ENCODE results near the gene EXOC3L1. TPM values are rescaled to one million over a fixed set of nuclear protein-coding genes. Genes with fewer than 3 reads are reported as not detected.

The EXOC3L1 gene
- total and polyA plus RNA-seq, 2 of the 13 experiments (the other 11 are each of a cell fraction or from before 2014, with no cell fraction given) = 0.12 TPM; not detected in 1

GRCh38 chr16:67169642-67170167 is 20.2 kb downstream of the EXOC3L1 start (continued):
- TF ChIP-seq REPIN1 (CRISPR knock-in tag; IDR thresholded peaks at IDR 0.05; ENCODE audit: borderline replicate concordance, low read depth) (peak; percentile 9; the same call in 1 of the 2 replicates), ZNF547 (CRISPR knock-in tag; IDR thresholded peaks at IDR 0.05) (peak; percentile 59; the same call in 1 of the 2 replicates), ZNF790 (CRISPR knock-in tag; IDR thresholded peaks at IDR 0.05; ENCODE audit: borderline replicate concordance) (0 out of 2 replicates have a peak, but pooled peaks have one; percentile 66), ZBTB21 (CRISPR knock-in tag; IDR thresholded peaks at IDR 0.05) (0 out of 2 replicates have a peak, but pooled peaks have one; percentile 7), NFIB (CRISPR knock-in tag; IDR thresholded peaks at IDR 0.05; ENCODE audit: borderline replicate concordance) (0 out of 2 replicates have a peak, but pooled peaks have one; percentile 54), ZNF574 (CRISPR knock-in tag; IDR thresholded peaks at IDR 0.05) (0 out of 2 replicates have a peak, but pooled peaks have one; percentile 19)

GRCh38 chr16:67169011-67169451 is 20.9 kb downstream of the EXOC3L1 start:
- H2AFZ ChIP-seq (ENCODE audit: low read length) = no peak overlapping the region
- H3K9ac ChIP-seq (ENCODE audit: insufficient read depth, low read depth, low read length) = no peak overlapping the region
- in situ Hi-C loops (cut with HindIII; ENCODE audit: extremely low pct_ligation_motif_present, low pct_unique_long_range_greater_than_20kb) = no loop called here
- FAIRE-seq = no peak
- H3K36me3 ChIP-seq (replicated peaks in 1 of 2; ENCODE audit: control insufficient read depth in 1 of 2, insufficient read depth in 2 of 2, low read length in 2 of 2) = no peaks in the 10 kb centered on the region
- BruUV-seq (replicated peaks) = no TSS peak
- intact Hi-C loops (cut with micrococcal nuclease; ENCODE audit: unreplicated experiment) = no loop called here
- no peaks in the 10 kb centered on the region for H4K20me1 ChIP-seq (ENCODE audit: insufficient read depth, low read length)
- DNase-seq (ENCODE audit: low spot score) = no peak
- peaks cover 9 to 40% of the 10 kb centered on the region in 2 experiments for H3K27me3 ChIP-seq (ENCODE audit: control insufficient read depth in 1 of 2, insufficient read depth in 2 of 2, low read length in 2 of 2)
- H3K9me3 ChIP-seq (ENCODE audit: low read length) = no peaks in the 10 kb centered on the region
- peak overlapping the region in 2 of 3 experiments; percentile 67 to 78; a peak in 4 of 6 replicates for H3K4me3 ChIP-seq (replicated peaks in 1 of 3; ENCODE audit: insufficient read depth in 1 of 3, low read depth in 2 of 3, low read length in 3 of 3)
- ChIA-PET POLR2A (interaction anchor here (3.3 to 3.4 kb wide), 2 partner anchors 9 to 58 kb away, joined by 15 to 54 read pairs; partner anchors contain the start of genes FBXL8, PHAF1 and TRADD), CTCF (ENCODE audit: low intra/inter-chr PET ratio, low total read pairs) (interaction anchor here (1.0 kb wide), 1 partner anchor 15 kb away, joined by 3 read pairs; the partner anchor contains the start of gene MATCAP1)
- ATAC-seq = no peak
- no peaks in the 10 kb centered on the region for H3K79me2 ChIP-seq (ENCODE audit: insufficient read depth, low read length)
- H3K4me2 ChIP-seq (ENCODE audit: low read depth, low read length) = peak overlapping the region; percentile 99
- 35% methylated on average over 9 of the region's 9 CpGs for WGBS (ENCODE audit: low lambda C conversion rate)
- no peak overlapping the region for H3K27ac ChIP-seq (ENCODE audit: extremely low read length, insufficient read depth, low read length)
- peaks cover 67% of the 10 kb centered on the region for H3K4me1 ChIP-seq (ENCODE audit: insufficient read depth, low read length)
- TF ChIP-seq ZNF546 (CRISPR knock-in tag; conservative IDR thresholded peaks at IDR 0.05) (0 out of 2 replicates have a peak, but pooled peaks have one; percentile 18), HOXD1 (CRISPR knock-in tag; IDR thresholded peaks at IDR 0.05) (no peak), ZNF24 (IDR thresholded peaks at IDR 0.05) (no peak), ZBTB20 (CRISPR knock-in tag; IDR thresholded peaks at IDR 0.05; ENCODE audit: borderline replicate concordance, low read depth) (no peak), ZNF746 (CRISPR knock-in tag; IDR thresholded peaks at IDR 0.05) (no peak), PRDM15 (CRISPR knock-in tag; IDR thresholded peaks at IDR 0.05) (no peak), ZNF180 (CRISPR knock-in tag; IDR thresholded peaks at IDR 0.05; ENCODE audit: borderline replicate concordance, low read depth) (no peak), GATAD2A (CRISPR knock-in tag; IDR thresholded peaks at IDR 0.05) (no peak)

All from HepG2 (cell line).